MM.1S (cell line): ENCODE results near the gene UPK1A.

Experiments used
- EZH2 ChIP-seq: fragments of 300-600 bp; sonication (generic); optimal IDR thresholded peaks from 2 replicates; pipeline ENCODE3; 2017; ENCODE audit warnings: low read depth, mild to moderate bottlenecking, antibody characterized with exemption, low read length, mixed read lengths
- TF ChIP-seq, protein P1 (sequence below): fragments of 300-600 bp; sonication (generic); IDR thresholded peaks from 2 replicates; pipeline ENCODE4 v1.5.1; 2016; ENCODE audit warnings: antibody characterized with exemption, low read length, mixed read lengths

DNA sequence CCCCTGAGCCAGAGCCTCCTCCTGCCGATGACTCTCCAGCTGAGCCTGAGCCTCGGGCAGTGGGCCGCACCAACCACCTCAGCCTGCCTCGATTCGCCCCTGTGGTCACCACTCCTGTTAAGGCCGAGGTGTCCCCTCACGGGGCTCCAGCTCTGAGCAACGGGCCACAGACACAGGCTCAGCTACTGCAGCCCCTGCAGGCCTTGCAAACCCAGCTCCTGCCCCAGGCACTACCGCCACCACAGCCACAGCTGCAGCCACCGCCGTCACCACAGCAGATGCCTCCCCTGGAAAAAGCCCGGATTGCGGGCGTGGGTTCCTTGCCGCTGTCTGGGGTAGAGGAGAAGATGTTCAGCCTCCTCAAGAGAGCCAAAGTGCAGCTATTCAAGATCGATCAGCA, 55.1 kb downstream of the UPK1A start:
- TF ChIP-seq, protein P1, sequence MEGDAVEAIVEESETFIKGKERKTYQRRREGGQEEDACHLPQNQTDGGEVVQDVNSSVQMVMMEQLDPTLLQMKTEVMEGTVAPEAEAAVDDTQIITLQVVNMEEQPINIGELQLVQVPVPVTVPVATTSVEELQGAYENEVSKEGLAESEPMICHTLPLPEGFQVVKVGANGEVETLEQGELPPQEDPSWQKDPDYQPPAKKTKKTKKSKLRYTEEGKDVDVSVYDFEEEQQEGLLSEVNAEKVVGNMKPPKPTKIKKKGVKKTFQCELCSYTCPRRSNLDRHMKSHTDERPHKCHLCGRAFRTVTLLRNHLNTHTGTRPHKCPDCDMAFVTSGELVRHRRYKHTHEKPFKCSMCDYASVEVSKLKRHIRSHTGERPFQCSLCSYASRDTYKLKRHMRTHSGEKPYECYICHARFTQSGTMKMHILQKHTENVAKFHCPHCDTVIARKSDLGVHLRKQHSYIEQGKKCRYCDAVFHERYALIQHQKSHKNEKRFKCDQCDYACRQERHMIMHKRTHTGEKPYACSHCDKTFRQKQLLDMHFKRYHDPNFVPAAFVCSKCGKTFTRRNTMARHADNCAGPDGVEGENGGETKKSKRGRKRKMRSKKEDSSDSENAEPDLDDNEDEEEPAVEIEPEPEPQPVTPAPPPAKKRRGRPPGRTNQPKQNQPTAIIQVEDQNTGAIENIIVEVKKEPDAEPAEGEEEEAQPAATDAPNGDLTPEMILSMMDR: no peak
- TF ChIP-seq EZH2: no peak
